Left kidney (tissue), 8 donors: ENCODE measurements around the gene BEND3. TPM values are rescaled to one million over a fixed set of nuclear protein-coding genes. Genes with fewer than 3 reads are reported as not detected.
"Not testable (repeated sequence)": the region's sequence is repeated elsewhere in the genome, so short reads cannot be mapped to it uniquely, and the experiment has no call there.

ENCODE experiments used
- DNase-seq: peaks from one replicate; pipeline ENCODE4 v3.0.0-alpha.2; 2013
- long read RNA-seq, 8 donors: transcript quantifications; one replicate each; lab custom pipeline, GENCODE V29; 2026
- polyA plus RNA-seq: library from polyadenylated mRNA; unstranded; fragments of 120-200 nt; gene quantifications from one replicate; pipeline ENCODE4 v1.2.1, GENCODE V29; 2013; ENCODE audit not compliant: insufficient read length

BEND3 gene
- 10.4 TPM for polyA plus RNA-seq
- long read RNA-seq, donor 1, full-length matches to known transcripts: 4 of 4 reads
- long read RNA-seq, donor 1, partial matches to known transcripts: 0 of 4 reads
- long read RNA-seq, donor 1, other reads (novel, unspliced or antisense): 0 of 4 reads
- long read RNA-seq, donor 2, full-length matches to known transcripts: 5 of 5 reads
- long read RNA-seq, donor 2, partial matches to known transcripts: 0 of 5 reads
- long read RNA-seq, donor 2, other reads (novel, unspliced or antisense): 0 of 5 reads
- long read RNA-seq, donor 3: 0 reads
- long read RNA-seq, donor 4: 0 reads
- long read RNA-seq, donor 5, full-length matches to known transcripts: 1 of 1 reads
- long read RNA-seq, donor 5, partial matches to known transcripts: 0 of 1 reads
- long read RNA-seq, donor 5, other reads (novel, unspliced or antisense): 0 of 1 reads
- long read RNA-seq, donor 6, full-length matches to known transcripts: 6 of 6 reads
- long read RNA-seq, donor 6, partial matches to known transcripts: 0 of 6 reads
- long read RNA-seq, donor 6, other reads (novel, unspliced or antisense): 0 of 6 reads
- long read RNA-seq, donor 7, full-length matches to known transcripts: 1 of 1 reads
- long read RNA-seq, donor 7, partial matches to known transcripts: 0 of 1 reads
- long read RNA-seq, donor 7, other reads (novel, unspliced or antisense): 0 of 1 reads
- long read RNA-seq, donor 8, full-length matches to known transcripts: 2 of 2 reads
- long read RNA-seq, donor 8, partial matches to known transcripts: 0 of 2 reads
- long read RNA-seq, donor 8, other reads (novel, unspliced or antisense): 0 of 2 reads

- DNase-seq: no peak
These were observed at the start of gene BEND3 for GRCh38 chr6:107114926-107115694. BEND3 (minus strand) TSS chr6:107115515; CDS start chr6:107099285, 16,230 bp downstream.

GRCh38 chr6:107164299-107164698 is 49.0 kb upstream of the BEND3 start:
- not testable (repeated sequence) for DNase-seq

GRCh38 chr6:107161521-107161920 is 46.2 kb upstream of the BEND3 start:
- no peak for DNase-seq

GRCh38 chr6:107156617-107157016 is 41.3 kb upstream of the BEND3 start:
- no peak for DNase-seq

GRCh38 chr6:107154801-107155160 is 39.5 kb upstream of the BEND3 start:
- no peak for DNase-seq

- DNase-seq: peak; percentile 70
These were observed 39.0 kb upstream of the BEND3 start for GRCh38 chr6:107154131-107154800.

GRCh38 chr6:107152638-107153430 is 37.5 kb upstream of the BEND3 start:
- DNase-seq: no peak

- DNase-seq: no peak
These were observed 29.4 kb upstream of the BEND3 start for GRCh38 chr6:107144666-107145065.

- no peak for DNase-seq
These were observed 28.7 kb upstream of the BEND3 start for GRCh38 chr6:107144014-107144413.

GRCh38 chr6:107140581-107140980 is 25.3 kb upstream of the BEND3 start:
- no peak for DNase-seq

GRCh38 chr6:107136324-107136723 is 21.0 kb upstream of the BEND3 start:
- not testable (repeated sequence) for DNase-seq

- DNase-seq: not testable (repeated sequence)
These were observed 19.8 kb upstream of the BEND3 start for GRCh38 chr6:107135048-107135680.

- DNase-seq: no peak
These were observed 17.1 kb upstream of the BEND3 start for GRCh38 chr6:107132330-107132954.

- no peak for DNase-seq
These were observed 14.1 kb upstream of the BEND3 start for GRCh38 chr6:107129370-107129925.

- DNase-seq: no peak
These were observed 13.3 kb upstream of the BEND3 start for GRCh38 chr6:107128577-107128976.

GRCh38 chr6:107128175-107128574 is 12.9 kb upstream of the BEND3 start:
- DNase-seq: no peak

GRCh38 chr6:107125771-107126170 is 10.5 kb upstream of the BEND3 start:
- DNase-seq: no peak

GRCh38 chr6:107124934-107125348 is 9.6 kb upstream of the BEND3 start:
- DNase-seq: no peak

GRCh38 chr6:107123501-107123900 is 8.2 kb upstream of the BEND3 start:
- DNase-seq: no peak

- DNase-seq: no peak
These were observed 7.4 kb upstream of the BEND3 start for GRCh38 chr6:107122748-107123147.
